K562 (cell line): Measurements from ENCODE around the gene TBX1.

Experiments used
- CTCF ChIP-seq, 3 experiments: IDR thresholded peaks in 2 of 3; conservative IDR thresholded peaks in 1 of 3; 2 replicates each; pipeline ENCODE4 v1.5.1; 2011 to 2012; ENCODE audit warnings: low read length in 3 of 3, mild to moderate bottlenecking in 3 of 3, control low read depth in 2 of 3, improper control_type of control experiment in 1 of 3, inconsistent platforms in 1 of 3, low read depth in 1 of 3, mixed read lengths in 1 of 3, moderate library complexity in 1 of 3; ENCODE audit not compliant: insufficient read depth in 2 of 3
- ETV5 ChIP-seq: sonication (generic); formaldehyde crosslinking; IDR thresholded peaks from 2 replicates; pipeline ENCODE4 v1.4.0; 2020; ENCODE audit warnings: low read depth, mild to moderate bottlenecking, missing genetic modification reagents
- EZH2 ChIP-seq: IDR thresholded peaks from 2 replicates; pipeline ENCODE4 v1.6.1; 2012; ENCODE audit warnings: low read depth, mild to moderate bottlenecking, inconsistent platforms, low read length, borderline replicate concordance
- HCFC1 ChIP-seq: IDR thresholded peaks from 2 replicates; pipeline ENCODE4 v1.6.1; 2012; ENCODE audit warnings: low read depth, low read length, improper control_type of control experiment
- HMGXB4 ChIP-seq: sonication (generic); formaldehyde crosslinking; IDR thresholded peaks from 2 replicates; pipeline ENCODE4 v1.8.1; 2023; ENCODE audit warnings: mild to moderate bottlenecking, missing genetic modification reagents
- NFYB ChIP-seq: IDR thresholded peaks from 2 replicates; pipeline ENCODE4 v1.6.1; 2011; ENCODE audit warnings: mild to moderate bottlenecking, moderate library complexity; ENCODE audit not compliant: insufficient read length; ENCODE audit errors: extremely low read depth
- RFX1 ChIP-seq: fragments of 450-650 bp; IDR thresholded peaks from 2 replicates; pipeline ENCODE4 v1.6.1; 2016; ENCODE audit warnings: mild to moderate bottlenecking, moderate library complexity
- SNIP1 ChIP-seq: fragments of 450-650 bp; IDR thresholded peaks from 2 replicates; pipeline ENCODE4 v1.7.1; 2017; ENCODE audit warnings: low read depth, mild to moderate bottlenecking
- SRSF9 ChIP-seq: fragments of 200-400 bp; formaldehyde crosslinking; IDR thresholded peaks from 2 replicates; pipeline ENCODE4 v1.6.1; 2017; ENCODE audit warnings: low read depth, low read length, borderline replicate concordance
- TOE1 ChIP-seq, 2 experiments: fragments of 450-650 bp in 1 of 2; sonication (generic) in 1 of 2; formaldehyde crosslinking in 1 of 2; IDR thresholded peaks; 2 replicates each; pipeline versions ENCODE4 v1.7.1 to v1.8.0; 2016 to 2022; ENCODE audit warnings: borderline replicate concordance in 2 of 2, mild to moderate bottlenecking in 2 of 2, antibody characterized with exemption in 1 of 2, inconsistent platforms in 1 of 2, low read depth in 1 of 2, missing genetic modification reagents in 1 of 2, moderate library complexity in 1 of 2
- ZNF3 ChIP-seq: fragments of 250-450 bp; sonication (Bioruptor Pico); IDR thresholded peaks from 2 replicates; pipeline ENCODE4 v1.5.0; 2021; ENCODE audit warnings: mild to moderate bottlenecking, moderate library complexity

DNA sequence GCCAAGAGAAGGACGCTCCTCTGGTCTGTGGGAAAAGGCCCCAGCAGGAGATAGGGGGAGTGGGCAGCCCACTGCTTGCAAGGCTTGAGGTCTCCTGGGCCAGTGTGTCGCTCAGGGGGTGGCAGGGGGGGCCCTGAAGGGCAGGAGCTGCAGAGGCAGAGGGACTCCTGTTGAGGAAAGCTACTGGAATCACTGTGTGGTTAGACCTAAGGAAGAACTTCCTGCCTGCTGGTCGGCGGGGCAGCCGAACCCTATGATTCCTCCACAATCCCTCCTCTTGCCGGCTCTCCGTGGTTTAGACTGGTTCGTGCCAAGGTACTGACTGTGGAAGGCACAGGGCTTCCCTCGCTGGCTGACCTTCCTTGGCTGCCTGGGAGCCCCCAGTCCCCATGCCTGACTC, 31.1 kb upstream of the TBX1 start:
- TF ChIP-seq TOE1 (IDR thresholded peaks at IDR 0.05; ENCODE audit: borderline replicate concordance) (no peak), TOE1 (CRISPR knock-in tag; IDR thresholded peaks at IDR 0.05; ENCODE audit: borderline replicate concordance, low read depth) (no peak), SNIP1 (no peak), HCFC1 (no peak), NFYB (no peak), RFX1 (no peak), ZNF3 (CRISPR knock-in tag) (no peak), CTCF (IDR thresholded peaks at IDR 0.05 in 2 of 3, conservative IDR thresholded peaks at IDR 0.05 in 1 of 3; ENCODE audit: insufficient read depth in 2 of 3, low read depth in 1 of 3, low read length in 3 of 3) (no peak), EZH2 (no peak), SRSF9 (no peak), HMGXB4 (CRISPR knock-in tag) (no peak), ETV5 (CRISPR knock-in tag) (no peak)
